ENCODE results near the gene SH3D19. TPM values are rescaled to one million over a fixed set of nuclear protein-coding genes. Genes with fewer than 3 reads are reported as not detected.
"Not testable (repeated sequence)": the region's sequence is repeated elsewhere in the genome, so short reads cannot be mapped to it uniquely, and the experiment has no call there.

The SH3D19 gene
- total RNA-seq, 5 donors from 2014 or later (not counting 1 experiment from before 2014, with no cell fraction given) = 0.38 to 0.66 (median 0.51) TPM; not detected in 1

DNA sequence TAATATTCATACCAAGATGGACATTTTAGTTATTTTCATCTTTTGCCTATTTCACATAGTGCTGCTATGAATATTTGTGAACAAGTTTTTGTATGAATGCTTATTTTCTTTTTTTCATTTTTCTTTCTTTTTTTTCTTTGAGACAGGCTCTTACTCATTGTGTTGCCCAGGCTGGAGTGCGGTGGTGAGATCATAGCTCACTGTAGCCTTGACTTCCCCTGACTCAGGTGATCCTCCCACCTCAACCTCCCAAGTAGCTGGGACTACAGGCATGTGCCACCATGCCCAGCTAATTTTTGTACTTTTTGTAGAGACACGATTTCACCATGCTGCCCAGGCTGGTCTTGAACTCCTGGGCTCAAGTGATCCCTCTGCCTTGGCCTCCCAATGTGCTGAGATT lies 247.4 kb downstream of the SH3D19 start:
- H3K4me3 ChIP-seq (ENCODE audit: control insufficient read depth in 1 of 2, extremely low read depth in 1 of 2, low read length in 1 of 2); POLR2A ChIA-PET; H3K27ac Mint-ChIP-seq; H3K36me3 ChIP-seq (ENCODE audit: control insufficient read depth in 2 of 2, extremely low read depth in 1 of 2, insufficient read depth in 1 of 2, low read length in 1 of 2); H3K27me3 ChIP-seq (replicated peaks in 1 of 2; ENCODE audit: control insufficient read depth in 2 of 2, extremely low read depth in 1 of 2, insufficient read depth in 2 of 2, low read length in 1 of 2); H3K9me3 Mint-ChIP-seq; CTCF ChIA-PET; H3K36me3 Mint-ChIP-seq; H3K4me1 Mint-ChIP-seq; H3K9me3 ChIP-seq; ATAC-seq (replicated peaks in 1 of 4); H3K4me1 ChIP-seq (ENCODE audit: control insufficient read depth in 1 of 2, extremely low read depth in 1 of 2, insufficient read depth in 2 of 2, low read length in 2 of 2); H3K4me3 Mint-ChIP-seq; DNase-seq; H3K27ac ChIP-seq (ENCODE audit: low read length); H3K27me3 Mint-ChIP-seq: not testable (repeated sequence)
- WGBS (ENCODE audit: insufficient coverage) = 83% methylated on average over 1 of the region's 2 CpGs

DNA sequence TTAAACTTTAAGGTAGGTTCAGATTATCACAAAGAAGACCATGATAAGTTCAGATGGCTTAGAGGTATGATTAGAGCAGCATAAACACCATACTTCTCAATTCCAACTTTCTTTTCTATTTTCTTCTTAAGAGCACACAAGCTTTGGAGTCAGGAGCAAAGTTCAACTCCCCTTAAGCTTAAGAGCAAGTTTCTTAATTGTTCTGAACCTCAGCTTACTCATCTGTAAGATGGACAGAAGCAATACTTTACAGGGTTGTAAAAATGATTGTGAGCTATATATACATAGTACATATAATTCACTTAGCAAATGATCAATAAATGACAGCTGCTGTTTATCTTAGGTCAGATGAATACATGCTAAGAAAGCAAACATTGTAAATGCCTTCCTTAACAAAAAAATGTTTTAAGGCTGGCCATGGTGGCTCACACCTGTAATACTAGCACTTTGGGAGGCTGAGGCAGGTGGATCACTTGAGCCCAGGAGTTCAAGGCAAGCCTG lies 250.9 kb downstream of the SH3D19 start:
- ChIA-PET POLR2A (interaction anchor here (0.6 to 1.0 kb wide), 6 partner anchors 8 to 139 kb away, joined by 3 to 8 read pairs (median 4); no protein-coding TSS in a partner anchor), CTCF (interaction anchor here in 1 of 2 donors (0.6 kb wide), 1 partner anchor 111 kb away, joined by 3 read pairs; no protein-coding TSS in a partner anchor)
- no peak overlapping the region for H3K27ac Mint-ChIP-seq
- ATAC-seq (replicated peaks in 1 of 4) (no peak), DNase-seq (no peak)
- no peak overlapping the region for H3K4me3 Mint-ChIP-seq
- Histone ChIP-seq H3K27ac (ENCODE audit: low read length) (no peak overlapping the region), H3K4me1 (ENCODE audit: control insufficient read depth in 1 of 2, extremely low read depth in 1 of 2, insufficient read depth in 2 of 2, low read length in 2 of 2) (no peaks in the 10 kb centered on the region), H3K9me3 (no peaks in the 10 kb centered on the region), H3K36me3 (ENCODE audit: control insufficient read depth in 2 of 2, extremely low read depth in 1 of 2, insufficient read depth in 1 of 2, low read length in 1 of 2) (no peaks in the 10 kb centered on the region), H3K27me3 (replicated peaks in 1 of 2; ENCODE audit: control insufficient read depth in 2 of 2, extremely low read depth in 1 of 2, insufficient read depth in 2 of 2, low read length in 1 of 2) (no peaks in the 10 kb centered on the region), H3K4me3 (ENCODE audit: control insufficient read depth in 1 of 2, extremely low read depth in 1 of 2, low read length in 1 of 2) (no peak overlapping the region)
- no peaks in the 10 kb centered on the region for H3K9me3 Mint-ChIP-seq
- H3K36me3 Mint-ChIP-seq = no peaks in the 10 kb centered on the region
- no peaks in the 10 kb centered on the region for H3K4me1 Mint-ChIP-seq
- H3K27me3 Mint-ChIP-seq = peaks cover 5 to 9% of the 10 kb centered on the region in 2 donors

Other genes starting within 250 kb of the SH3D19 start
- 1,000 to 10,000 TPM; 2,890 to 3,559 (median 3,361) TPM for gene RPS3A, start 226.0 kb downstream of the SH3D19 start, total RNA-seq
- gene PRSS48, start 48.4 kb downstream of the SH3D19 start, total RNA-seq = not detected
- gene FHIP1A, start 83.6 kb upstream of the SH3D19 start, total RNA-seq = 1 to 10 TPM; 1.1 to 2.7 (median 1.6) TPM